ENCODE data around the gene JUP. TPM values are rescaled to one million over a fixed set of nuclear protein-coding genes. Genes with fewer than 3 reads are reported as not detected.
A peak's percentile ranks its signal among the peaks of the same experiment; 100 is the strongest.

Gene JUP
- polyA plus RNA-seq, 12 donors = 22.8 to 204 (median 36.5) TPM; not detected in 1

- DNase-seq = peak; percentile 86
These were observed 25.3 kb upstream of the JUP start, which contains the start of gene P3H4 for GRCh38 chr17:41811549-41812380. TSS of gene P3H4 (minus strand) at chr17:41811949. CDS start at chr17:41811915, 34 bp downstream.

- no peak for DNase-seq
These were observed 24.4 kb upstream of the JUP start for GRCh38 chr17:41810659-41811548.

- DNase-seq = no peak
These were observed 20.4 kb upstream of the JUP start for GRCh38 chr17:41806685-41807445.

- DNase-seq = no peak
These were observed 16.8 kb upstream of the JUP start for GRCh38 chr17:41803049-41804020.

GRCh38 chr17:41801374-41802271 lies 15.1 kb upstream of the JUP start:
- peak; percentile 87 for DNase-seq

- DNase-seq = no peak
These were observed 14.3 kb upstream of the JUP start for GRCh38 chr17:41800601-41801373.

GRCh38 chr17:41799366-41799765 lies 12.9 kb upstream of the JUP start:
- DNase-seq = no peak

GRCh38 chr17:41797377-41797776 lies 10.9 kb upstream of the JUP start:
- DNase-seq = no peak

- DNase-seq = no peak
These were observed 9.8 kb upstream of the JUP start for GRCh38 chr17:41796121-41796895.

- DNase-seq = no peak
These were observed 8.0 kb upstream of the JUP start for GRCh38 chr17:41794540-41794975.

- DNase-seq = no peak
These were observed 7.5 kb upstream of the JUP start for GRCh38 chr17:41793784-41794539.

- no peak for DNase-seq
These were observed 6.6 kb upstream of the JUP start for GRCh38 chr17:41792845-41793783.

- no peak for DNase-seq
These were observed 509 bp upstream of the JUP start for GRCh38 chr17:41787021-41787418.

GRCh38 chr17:41785859-41786226 lies 668 bp downstream of the JUP start:
- DNase-seq = no peak

GRCh38 chr17:41785091-41785858 lies 1.2 kb downstream of the JUP start:
- DNase-seq = peak; percentile 45

All from muscle of arm (tissue), 12 donors.